ENCODE results near the gene SPATA13. TPM values are rescaled to one million over a fixed set of nuclear protein-coding genes. Genes with fewer than 3 reads are reported as not detected.

SPATA13 gene
- total RNA-seq, 1 donor from 2014 or later, result 8.0 TPM

DNA sequence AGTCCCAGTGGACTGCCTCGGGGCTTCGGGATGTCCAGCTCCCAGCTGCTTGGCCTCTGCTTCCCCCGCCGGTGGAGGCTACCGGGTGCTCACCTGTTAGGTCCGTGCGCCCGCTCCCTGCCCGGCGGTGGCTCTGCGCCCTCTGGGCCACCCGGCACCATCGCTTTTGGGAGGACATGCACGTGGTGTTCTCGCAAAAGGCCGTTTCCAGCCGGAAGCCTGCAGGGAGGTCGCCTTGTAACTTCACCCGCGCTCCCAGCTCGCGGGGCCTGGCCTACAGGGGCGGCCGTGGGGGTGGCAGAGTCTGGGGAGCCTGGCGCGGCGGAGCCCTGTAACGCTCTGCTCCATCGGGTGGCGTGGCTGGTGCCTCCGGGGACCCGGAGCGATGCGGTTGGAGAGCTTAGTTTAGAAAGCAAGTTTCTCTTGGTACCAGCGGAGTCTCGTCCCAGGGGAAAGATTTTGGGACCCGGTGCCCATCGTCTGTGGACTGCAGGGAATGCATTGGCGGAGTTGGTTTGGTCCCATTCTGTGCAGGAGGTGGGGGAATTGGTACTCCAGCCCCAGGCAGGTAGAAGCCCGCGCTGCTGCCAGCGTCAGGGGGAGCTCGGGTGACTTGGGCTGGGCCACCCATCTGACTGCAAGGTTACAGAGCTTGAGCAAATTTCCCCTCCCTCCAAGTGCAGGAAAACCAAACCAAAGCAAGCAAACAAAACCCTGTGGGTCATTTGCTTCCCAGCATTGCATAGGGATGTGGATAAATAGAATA is 673 bp downstream of the SPATA13 start:
- intact Hi-C loops (cut with DNase I), result loop anchor here (5.0 kb wide), 2 partner anchors 56 to 104 kb away; no protein-coding TSS in a partner anchor
- no peak for DNase-seq (ENCODE audit: low spot score)

DNA sequence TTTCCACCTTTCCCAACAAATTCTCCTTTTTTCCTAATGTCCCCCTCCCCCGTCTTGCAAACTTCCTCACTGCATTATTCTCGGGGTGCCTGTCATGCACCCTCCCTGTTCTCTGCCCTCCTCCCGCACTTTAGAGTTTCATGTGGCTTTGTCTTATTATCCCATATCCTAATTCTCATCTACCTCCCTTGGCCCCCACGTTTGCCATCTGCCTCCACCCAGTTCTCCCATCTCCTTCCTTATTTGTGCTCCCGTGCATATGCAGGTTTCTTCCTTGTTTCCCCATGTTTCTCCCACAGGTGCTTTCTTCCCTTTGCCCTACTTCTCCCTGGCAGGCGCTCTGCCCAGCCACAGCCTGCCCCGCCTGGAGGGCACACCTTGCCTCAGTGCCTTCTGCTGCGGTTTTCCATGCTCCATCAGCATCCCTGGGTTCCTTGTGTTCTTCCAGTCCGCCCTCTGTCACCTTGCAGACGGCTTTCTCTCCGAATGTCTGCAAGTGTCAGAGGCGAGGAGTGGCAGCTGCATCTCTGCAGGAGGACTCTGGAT is 1.5 kb downstream of the SPATA13 start:
- no peak for DNase-seq (ENCODE audit: low spot score)
- intact Hi-C loops (cut with DNase I), result loop anchor here (5.0 kb wide), 2 partner anchors 55 to 105 kb away; no protein-coding TSS in a partner anchor

DNA sequence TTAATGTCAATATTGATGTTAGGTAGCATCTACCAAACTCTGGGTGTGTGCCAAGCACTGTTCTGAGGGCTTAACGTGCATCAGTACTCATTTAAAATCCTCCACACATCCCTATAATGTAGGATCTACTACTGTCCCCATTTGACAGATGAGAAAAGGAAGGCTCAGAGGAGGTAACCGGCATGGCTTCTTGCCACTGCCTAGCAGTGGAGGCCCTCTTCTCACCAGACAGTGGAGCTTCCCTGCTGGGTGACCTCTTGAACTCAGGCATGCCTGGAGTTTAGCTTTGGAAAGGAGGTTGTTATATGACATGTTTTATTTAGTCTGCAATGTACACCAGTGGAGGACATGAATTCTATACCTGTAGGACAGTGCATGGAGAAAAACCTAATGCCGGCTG is 2.1 kb downstream of the SPATA13 start:
- DNase-seq (ENCODE audit: low spot score), result no peak
- intact Hi-C loops (cut with DNase I), result loop anchor here (5.0 kb wide), 2 partner anchors 55 to 105 kb away; no protein-coding TSS in a partner anchor

DNA sequence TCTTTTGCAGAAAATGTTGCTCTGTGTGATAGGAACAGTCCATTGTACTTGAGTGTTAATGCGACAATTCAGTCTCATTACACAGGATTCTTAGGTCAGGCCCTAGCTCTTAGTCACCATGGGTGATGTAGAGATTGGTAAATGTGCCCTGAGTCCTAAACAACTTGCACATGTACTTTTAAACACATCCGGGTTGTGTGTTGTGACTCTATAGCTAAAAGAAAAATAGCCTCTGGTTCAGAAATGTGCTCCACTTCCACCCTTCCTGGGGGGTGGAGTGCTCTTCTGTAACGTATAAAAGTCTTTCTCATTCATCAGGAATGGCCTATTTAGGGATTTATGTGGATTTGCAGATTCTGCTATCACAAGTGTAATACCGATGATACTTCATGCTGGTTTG is 5.2 kb downstream of the SPATA13 start:
- intact Hi-C loops (cut with DNase I), result no loop called here
- DNase-seq (ENCODE audit: low spot score), result no peak

DNA sequence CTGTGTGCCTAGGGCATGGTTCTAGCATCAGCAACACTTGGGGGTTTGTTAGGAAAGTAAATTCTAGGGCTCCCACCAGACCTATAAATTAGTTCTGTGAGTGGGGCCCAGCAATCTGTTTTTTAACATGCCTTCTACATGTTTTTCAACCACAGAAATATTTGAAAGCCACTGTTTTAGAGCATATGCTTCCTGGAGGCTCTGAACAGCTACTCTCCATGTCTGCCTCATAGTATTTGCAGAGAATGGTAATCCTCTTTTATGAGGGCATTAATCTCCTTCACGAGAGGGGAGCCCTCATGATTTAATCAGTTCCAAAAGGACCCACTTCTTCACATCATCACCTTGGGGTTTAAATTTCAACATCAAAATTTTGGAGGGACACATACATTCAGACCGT is 6.0 kb downstream of the SPATA13 start:
- intact Hi-C loops (cut with DNase I), result no loop called here
- DNase-seq (ENCODE audit: low spot score), result no peak

DNA sequence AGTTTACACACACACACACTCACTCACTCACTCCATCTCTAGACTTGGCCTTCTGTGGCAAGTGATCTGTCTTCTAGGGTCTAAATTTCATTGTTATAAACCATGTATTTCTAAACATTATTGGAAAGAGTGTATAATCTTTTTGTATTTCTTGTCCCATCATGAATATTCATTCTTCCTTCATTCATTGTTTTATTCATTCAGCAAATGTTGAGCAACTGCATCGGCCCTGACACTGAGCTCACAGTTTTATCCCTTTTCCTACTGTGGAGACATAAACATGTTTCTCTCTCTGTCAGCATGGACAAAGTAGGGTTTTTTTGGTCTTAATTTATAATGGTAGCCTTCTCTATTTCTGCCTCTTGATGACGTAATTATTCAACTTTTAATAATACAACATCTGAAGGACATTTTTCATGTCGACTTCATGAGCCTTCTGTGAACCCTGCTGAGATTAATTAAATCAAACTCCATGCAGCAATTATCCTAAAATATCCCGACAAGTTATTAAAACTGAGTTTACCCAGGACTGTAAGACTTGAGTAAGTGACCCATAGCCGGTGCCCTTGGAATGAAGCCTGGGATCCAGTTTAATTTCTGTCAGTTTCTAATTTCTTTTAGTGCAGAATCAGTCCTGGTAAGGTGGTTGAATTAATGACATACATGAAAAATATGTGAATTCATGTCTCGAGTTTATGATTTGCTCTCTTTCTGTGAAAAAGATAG is 7.3 kb downstream of the SPATA13 start:
- intact Hi-C loops (cut with DNase I), result no loop called here
- no peak for DNase-seq (ENCODE audit: low spot score)

DNA sequence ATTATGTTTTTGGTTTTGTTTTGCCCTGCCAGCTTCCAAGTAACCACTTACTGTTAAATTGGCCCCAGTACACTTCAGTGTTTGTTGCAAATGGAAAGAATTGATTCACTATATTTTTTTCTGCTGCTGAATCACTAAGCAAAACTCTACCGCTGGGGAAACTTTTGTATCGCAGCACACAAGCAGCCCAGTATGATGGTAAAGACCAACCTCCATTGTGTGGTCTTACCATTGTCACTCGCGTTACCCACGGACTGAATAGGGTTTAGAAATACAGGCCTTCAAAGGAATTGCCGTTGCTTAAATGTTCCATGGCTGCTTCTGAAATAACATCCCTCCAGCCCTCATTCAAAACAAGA is 7.9 kb downstream of the SPATA13 start:
- intact Hi-C loops (cut with DNase I), result no loop called here
- DNase-seq (ENCODE audit: low spot score), result no peak

DNA sequence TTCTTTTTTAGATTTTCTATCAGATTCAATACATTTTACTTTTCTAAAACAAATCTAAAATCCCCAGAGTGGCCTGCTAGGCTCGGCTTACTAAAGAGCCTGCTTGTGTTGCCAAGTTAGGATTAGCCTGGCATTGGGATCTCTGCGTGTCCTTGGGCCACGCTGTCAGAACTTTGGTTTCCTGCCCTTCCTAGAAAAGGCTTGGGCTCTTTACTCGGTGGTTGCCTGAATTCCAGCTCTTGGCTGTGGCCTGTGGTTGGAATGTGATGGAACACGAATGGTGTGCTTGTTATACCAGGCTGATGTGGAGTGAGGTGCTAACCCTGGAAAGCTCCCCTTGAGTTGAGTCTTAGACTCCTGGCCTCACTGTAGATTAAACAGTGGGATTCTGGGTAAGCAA is 8.5 kb downstream of the SPATA13 start:
- intact Hi-C loops (cut with DNase I), result no loop called here
- DNase-seq (ENCODE audit: low spot score), result no peak

DNA sequence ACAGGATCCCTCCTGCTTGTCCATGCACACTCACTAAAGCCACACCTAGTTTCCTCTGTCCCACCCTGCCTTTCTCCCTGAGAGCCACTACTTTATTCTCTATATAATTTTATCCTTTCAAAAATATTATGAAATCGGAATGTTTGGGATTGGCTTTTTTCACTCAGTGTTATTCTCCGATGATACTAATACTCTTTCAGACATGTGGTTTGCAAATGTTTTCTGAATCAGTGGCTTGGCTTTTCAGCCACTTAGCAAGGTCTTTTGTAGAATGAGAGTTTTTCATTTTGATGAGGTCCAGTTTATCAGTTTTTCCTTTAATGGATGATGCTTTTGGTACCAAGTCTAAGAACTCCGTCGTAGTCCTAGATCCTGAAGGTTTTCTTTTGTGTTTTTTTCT is 11.6 kb downstream of the SPATA13 start:
- intact Hi-C loops (cut with DNase I), result no loop called here
- DNase-seq (ENCODE audit: low spot score), result no peak

DNA sequence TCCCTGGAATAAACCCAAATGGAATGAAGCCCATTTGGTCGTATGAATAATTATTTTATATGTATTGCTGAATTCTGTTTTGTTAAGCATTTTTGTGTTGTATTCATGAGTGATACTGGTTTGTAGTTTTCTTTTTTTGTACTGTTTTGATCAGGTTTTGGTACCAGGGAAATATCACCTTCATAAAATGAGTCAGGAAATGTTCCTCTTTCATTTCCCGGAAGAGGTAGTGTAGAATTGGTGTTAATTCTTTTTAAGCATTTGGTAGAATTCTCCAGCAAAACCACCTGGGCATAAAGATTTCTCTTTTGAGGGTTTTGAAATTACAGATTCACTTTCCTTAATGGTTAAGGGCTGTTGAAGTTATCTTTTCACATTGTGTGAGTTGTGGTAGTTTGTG is 13.3 kb downstream of the SPATA13 start:
- intact Hi-C loops (cut with DNase I), result no loop called here
- DNase-seq (ENCODE audit: low spot score), result no peak

DNA sequence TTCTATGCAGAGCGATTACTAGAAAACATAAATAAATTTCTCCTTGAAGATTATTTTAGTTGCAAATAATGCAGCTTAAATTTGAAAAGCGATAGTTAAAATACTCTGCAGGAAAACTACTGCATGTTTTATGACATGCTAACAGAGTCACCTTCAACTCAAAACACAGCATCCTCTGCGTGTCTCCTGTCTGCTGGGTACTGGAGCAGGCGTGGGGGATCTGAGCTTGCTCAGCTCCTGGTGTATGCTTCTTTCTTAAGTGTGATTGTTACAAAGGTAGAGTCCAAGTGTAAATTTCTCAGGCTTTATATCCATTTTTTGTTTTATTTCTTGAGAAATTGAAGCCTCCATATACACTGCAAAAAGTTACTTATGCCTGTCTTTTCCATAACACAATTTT is 15.3 kb downstream of the SPATA13 start:
- intact Hi-C loops (cut with DNase I), result no loop called here
- DNase-seq (ENCODE audit: low spot score), result no peak

DNA sequence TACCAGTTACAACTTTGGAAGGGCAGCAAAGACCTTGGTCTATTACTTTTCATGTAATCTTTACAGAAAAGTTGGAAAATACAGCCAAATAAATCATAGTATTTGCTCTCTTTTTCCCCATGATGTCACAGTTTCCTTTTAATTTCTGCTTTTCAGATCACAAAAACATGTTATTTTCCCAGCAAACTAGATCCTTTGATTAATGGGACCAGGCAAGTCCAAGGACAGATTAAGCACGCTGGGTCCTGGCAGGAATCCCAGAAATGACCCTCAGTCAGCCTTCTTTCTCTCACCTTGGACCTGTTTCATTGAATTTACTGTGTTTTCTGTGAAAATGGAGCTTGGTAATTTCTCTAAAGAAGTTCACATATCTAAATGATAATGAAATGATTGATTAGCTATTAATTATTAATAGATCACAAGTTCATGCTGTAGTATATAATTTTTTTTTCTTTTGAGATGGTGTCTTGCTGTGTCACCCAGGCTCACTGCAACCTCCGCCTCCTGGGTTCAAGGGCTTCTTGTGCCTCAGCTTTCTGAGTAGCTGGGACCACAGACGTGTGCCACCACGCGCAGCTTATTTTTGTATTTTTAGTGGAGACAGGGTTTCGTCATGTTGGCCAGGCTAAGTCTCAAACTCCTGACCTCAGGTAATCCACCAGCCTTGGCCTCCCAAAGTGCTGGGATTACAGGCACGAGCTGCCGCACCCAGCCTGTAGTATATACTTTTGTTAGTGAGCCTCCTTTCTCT is 16.0 kb downstream of the SPATA13 start:
- no peak for DNase-seq (ENCODE audit: low spot score)
- intact Hi-C loops (cut with DNase I), result no loop called here

DNA sequence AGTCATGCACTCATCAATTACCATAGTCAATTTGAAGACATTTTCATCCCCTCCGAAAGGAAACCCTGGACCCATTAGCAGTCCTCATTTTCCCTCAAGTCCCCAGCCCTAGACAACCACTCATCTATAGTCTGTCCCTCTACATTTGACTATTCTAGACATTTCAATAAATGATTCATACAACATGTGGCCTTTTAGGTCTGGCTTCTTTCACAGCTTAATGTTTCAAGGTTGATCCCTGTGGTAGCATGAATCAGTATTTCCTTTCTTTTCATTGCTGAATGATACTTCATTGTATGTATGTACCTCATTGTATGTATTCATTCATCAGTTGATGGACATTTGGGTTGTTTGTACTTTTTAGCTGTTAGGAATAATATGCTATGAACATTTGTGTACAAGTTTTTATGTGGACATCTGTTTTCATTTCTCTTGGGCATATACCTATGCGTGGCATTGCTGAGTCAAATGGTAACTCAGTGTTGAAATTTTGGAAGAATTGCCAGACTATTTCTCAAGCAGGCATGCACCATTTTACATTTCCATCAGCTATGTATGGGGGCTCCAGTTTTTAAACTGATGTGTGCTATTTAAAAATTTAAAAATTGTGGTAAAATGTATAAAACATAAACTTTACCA is 18.4 kb downstream of the SPATA13 start:
- no peak for DNase-seq (ENCODE audit: low spot score)
- intact Hi-C loops (cut with DNase I), result no loop called here

DNA sequence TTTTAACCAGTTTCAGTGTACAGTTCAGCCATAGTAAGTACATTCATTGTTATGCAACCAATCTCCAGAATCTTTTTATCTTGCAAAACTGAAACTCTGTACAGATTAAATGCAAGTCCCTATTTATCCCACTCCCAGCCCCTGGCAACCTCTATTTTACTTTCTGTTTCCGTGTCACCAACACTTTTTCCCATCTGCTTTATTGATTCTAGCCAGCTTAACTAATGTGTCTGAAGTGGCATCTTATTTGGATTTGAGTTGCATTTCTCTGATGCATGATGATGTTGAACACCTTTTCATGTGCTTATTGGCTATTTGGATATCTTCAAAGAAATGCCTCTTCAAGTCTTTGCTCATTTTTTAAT is 18.9 kb downstream of the SPATA13 start:
- no peak for DNase-seq (ENCODE audit: low spot score)
- intact Hi-C loops (cut with DNase I), result no loop called here

DNA sequence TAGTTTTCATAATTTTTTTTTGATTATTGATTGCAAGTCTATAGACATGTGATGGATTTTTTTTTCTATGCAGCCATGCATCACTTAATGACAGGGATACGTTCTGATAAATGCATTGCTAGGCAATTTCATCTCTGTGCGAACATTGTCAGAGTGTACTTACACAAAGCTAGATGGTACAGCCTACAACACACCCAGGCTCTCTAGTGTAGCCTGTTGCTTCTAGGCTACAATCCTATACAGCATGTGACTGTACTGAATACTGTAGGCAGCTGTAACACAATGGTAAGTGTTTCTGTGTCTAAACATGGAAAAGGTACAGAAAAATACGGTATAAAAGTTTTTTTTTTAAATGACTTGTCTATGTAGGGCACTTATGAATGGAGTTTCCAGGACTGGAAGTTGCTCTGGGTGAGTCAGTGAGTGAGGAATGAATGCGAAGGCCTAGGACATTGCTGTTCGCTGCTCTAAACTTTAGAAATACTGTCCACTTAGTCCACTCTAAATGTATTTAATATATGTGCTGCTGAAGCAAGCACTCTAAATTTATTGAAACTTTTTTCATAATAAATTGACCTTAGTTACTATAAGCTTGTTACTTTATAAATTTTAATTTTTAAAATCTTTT is 20.3 kb downstream of the SPATA13 start:
- intact Hi-C loops (cut with DNase I), result no loop called here
- DNase-seq (ENCODE audit: low spot score), result no peak

DNA sequence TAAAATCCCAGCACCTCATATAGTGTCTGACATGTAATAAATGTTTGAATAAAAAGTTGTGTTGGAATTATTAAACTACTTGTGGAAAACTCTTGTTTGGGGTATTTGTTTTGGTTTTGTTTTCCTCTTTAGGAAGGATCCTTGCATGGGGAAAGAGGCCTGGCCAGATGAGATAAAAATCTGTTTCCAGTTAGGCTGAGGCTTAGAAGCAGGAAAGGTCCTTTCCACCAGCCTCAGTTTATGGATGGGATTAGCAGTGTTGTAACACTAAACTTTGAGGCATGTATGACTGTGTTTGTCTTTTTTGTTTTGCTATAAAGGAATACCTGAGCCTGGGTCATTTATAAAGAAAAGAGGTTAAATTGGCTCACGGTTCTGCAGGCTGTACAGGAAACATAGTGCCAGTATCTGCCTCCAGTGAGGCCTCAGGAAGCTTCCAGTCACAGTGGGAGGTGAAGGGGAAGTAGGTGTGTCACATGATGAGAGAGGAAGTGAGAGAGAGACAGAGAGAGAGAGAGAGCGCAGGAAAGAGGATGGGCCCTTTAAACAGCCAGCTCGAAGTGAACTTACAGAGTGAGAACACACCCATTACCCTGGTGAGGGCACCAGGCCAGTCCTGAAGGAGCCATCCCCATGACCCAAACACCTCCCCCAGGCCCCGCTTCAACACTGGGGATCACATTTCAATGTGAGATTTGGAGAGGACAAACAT is 21.6 kb downstream of the SPATA13 start:
- intact Hi-C loops (cut with DNase I), result no loop called here
- DNase-seq (ENCODE audit: low spot score), result no peak

DNA sequence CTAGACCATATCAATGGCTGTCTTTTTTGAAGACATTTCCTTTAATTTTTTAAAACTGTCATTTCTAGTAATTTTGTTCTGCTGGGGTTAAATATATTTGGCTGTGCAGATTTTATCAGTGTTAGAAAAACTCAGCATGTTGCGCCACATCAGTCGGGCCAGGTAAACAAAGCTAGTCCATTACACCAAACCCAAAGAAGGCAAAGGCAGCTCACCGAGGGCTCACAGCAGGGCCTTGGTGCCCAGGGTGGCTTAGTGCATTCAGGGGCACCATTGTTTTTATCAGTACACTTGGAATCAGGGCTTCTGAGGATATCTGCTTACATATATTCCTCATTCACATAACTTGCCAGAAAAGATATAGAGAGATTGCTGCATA is 22.2 kb downstream of the SPATA13 start:
- no peak for DNase-seq (ENCODE audit: low spot score)
- intact Hi-C loops (cut with DNase I), result no loop called here

DNA sequence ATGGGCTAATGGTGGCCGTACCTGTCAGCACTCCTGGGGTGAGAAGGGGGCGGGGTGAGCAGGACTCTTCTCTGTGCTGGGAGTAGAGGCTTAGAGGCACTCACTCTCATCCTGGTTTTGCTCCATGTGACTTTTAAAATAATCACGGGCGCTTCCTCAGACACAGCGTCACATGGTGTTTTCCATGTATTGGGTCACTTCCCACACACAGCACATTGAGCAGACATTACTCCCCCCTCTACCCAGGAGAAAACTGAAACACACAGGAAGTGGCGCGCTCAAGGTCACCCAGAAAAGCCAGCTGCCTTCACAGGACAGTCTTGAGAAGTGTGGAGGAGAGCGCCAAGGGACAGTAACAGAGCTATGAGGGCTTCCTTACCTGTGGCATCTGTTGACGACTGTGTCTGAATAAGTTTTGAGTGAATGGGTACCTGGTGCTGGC is 23.2 kb downstream of the SPATA13 start:
- no peak for DNase-seq (ENCODE audit: low spot score)
- intact Hi-C loops (cut with DNase I), result no loop called here

Measured in cardiac septum (tissue), 1 donor.